Measurements from ENCODE around the gene TMEM164.

TMEM164 gene

GRCh38 chrX:110215411-110215810 lies 212.5 kb downstream of the TMEM164 start:
- no peak for DNase-seq

DNA sequence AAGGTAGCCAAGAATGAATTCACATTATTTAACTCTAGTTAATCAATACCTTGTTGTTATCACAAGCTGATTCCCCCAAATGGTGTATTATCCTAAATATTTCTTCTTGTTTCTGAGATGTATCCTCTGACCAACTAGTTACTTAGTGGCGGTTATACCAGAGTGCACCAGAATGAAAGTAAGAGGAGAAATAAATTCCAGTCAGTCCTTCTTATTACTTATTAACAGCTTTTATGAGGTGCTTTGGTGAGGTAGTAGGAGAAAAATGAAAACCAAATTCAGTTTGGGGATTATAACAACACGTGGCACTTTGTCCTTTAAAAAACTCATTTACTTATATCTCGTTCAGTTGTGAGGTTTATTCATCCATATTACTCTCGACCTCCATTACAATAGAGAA lies 213.1 kb downstream of the TMEM164 start:
- no peak for DNase-seq

GRCh38 chrX:110218591-110218990 lies 215.7 kb downstream of the TMEM164 start:
- DNase-seq = no peak

GRCh38 chrX:110219920-110220319 lies 217.0 kb downstream of the TMEM164 start:
- no peak for DNase-seq

GRCh38 chrX:110222497-110223257 lies 219.8 kb downstream of the TMEM164 start:
- DNase-seq = no peak

DNA sequence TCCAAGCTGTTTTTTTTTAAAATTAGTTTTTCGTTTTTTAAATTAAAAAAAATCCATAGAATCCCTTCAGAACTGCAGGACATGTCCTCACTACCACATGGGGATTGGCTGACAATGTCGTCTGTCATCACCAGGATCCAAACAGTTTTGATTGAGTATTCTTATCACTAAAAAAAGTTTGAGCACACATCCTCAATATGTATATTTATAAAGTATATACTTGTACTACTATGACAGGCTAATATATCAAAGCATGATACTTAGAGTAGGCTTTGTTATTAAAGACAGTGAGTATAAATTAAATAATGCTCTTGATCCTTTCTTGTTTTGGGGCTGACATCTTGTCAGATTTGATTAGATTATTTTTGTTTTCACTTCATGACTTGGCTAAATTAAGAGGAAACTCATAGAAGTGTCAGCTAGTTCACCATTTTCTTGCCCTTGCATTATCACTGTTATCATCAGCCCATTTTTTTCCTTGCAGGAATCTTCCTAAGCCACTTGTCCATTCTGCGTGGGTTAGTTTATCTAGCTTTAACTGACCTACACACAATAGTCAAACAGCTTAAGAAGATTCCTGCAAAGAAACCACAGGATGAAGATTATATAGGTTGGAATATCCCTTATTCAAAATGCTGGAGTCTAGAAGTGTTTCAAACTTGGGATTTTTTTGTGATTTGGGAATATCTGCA lies 222.2 kb downstream of the TMEM164 start:
- DNase-seq = no peak

DNA sequence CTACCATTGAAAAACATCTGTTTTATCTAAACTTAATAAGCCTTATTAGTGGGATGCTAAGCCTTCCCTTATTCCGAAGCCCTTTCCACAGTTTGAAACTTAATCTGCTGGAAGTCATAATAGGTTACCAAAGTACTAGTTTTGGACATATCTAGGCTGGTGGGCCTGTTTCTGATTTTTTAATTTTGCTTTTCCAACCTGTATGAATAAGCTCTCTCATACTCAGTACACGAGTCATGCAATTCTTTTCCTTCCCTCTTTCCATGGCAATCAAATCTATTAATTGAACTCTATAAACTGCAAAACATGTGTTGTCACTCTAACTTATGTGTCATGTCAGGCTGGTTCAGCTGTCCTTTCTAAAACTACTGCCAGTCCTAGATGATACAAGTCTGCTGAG lies 224.0 kb downstream of the TMEM164 start:
- no peak for DNase-seq

All from activated CD4-positive, alpha-beta T cell treated with anti-CD3 and anti-CD28 coated beads for 48 hours (primary cell).